Activated B cell treated with CpG ODN at 0.5 μM for 24 hours (primary cell): Measurements from ENCODE around the gene PCNX1. TPM values are rescaled to one million over a fixed set of nuclear protein-coding genes. Genes with fewer than 3 reads are reported as not detected.

Source experiments
- ATAC-seq: fragments of 200-7000 bp; cut with Tn5 transposase; one replicate; pipeline ENCODE4 v1.10.0; 2021; ENCODE audit warnings: low read depth, mild to moderate bottlenecking, moderate library complexity
- CTCF ChIA-PET: fragments of 350-600 bp; sonication (Branson Sonifier 250); formaldehyde crosslinking; loops from one replicate; lab custom pipeline; 2021; ENCODE audit warnings: antibody characterized with exemption; lab: Charles Lee
- POLR2A ChIA-PET: fragments of 350-600 bp; sonication (Branson Sonifier 250); formaldehyde crosslinking; loops from one replicate; lab custom pipeline; 2021; ENCODE audit warnings: antibody characterized with exemption; lab: Charles Lee
- DNase-seq: peaks from one replicate; pipeline ENCODE4 v3.0.0; 2022
- H3K27ac Mint-ChIP-seq: one replicate; pipeline ENCODE4 v1.8.0; 2020; ENCODE audit warnings: mixed read lengths
- H3K27me3 Mint-ChIP-seq: one replicate; pipeline ENCODE4 v1.8.0; 2021; ENCODE audit warnings: mixed read lengths
- H3K36me3 Mint-ChIP-seq: one replicate; pipeline ENCODE4 v1.8.0; 2021; ENCODE audit warnings: low read depth, mixed read lengths
- H3K4me1 Mint-ChIP-seq: one replicate; pipeline ENCODE4 v1.8.0; 2021; ENCODE audit warnings: mixed read lengths
- H3K4me3 Mint-ChIP-seq: one replicate; pipeline ENCODE4 v1.8.0; 2020; ENCODE audit warnings: mild to moderate bottlenecking, mixed read lengths
- H3K9me3 Mint-ChIP-seq: one replicate; pipeline ENCODE4 v1.8.0; 2020; ENCODE audit warnings: mixed read lengths
- CTCF ChIP-seq: fragments of 200-600 bp; IDR thresholded peaks from one replicate; pipeline ENCODE4 v1.8.0; 2022; ENCODE audit warnings: antibody characterized with exemption, mild to moderate bottlenecking
- intact Hi-C: fragments of 100-400 bp; cut with micrococcal nuclease; formaldehyde crosslinking; loops from one replicate; pipeline ENCODE4 v1.15.1; 2024
- total RNA-seq: library from RNA; stranded (reverse); gene quantifications from 2 replicates; pipeline ENCODE4 v1.2.3, GENCODE V29; 2022

Gene PCNX1
- total RNA-seq, 1 donor from 2014 or later: 64.7 TPM

GRCh38 chr14:70915415-70915814 lies 8.2 kb downstream of the PCNX1 start:
- Mint-ChIP-seq H3K4me1 (peaks cover 55% of the 10 kb centered on the region), H3K27me3 (no peaks in the 10 kb centered on the region), H3K4me3 (no peak overlapping the region), H3K9me3 (no peaks in the 10 kb centered on the region), H3K27ac (no peak overlapping the region), H3K36me3 (peaks cover 18% of the 10 kb centered on the region)
- intact Hi-C loops: no loop called here
- no peak for TF ChIP-seq CTCF
- POLR2A ChIA-PET: no interaction called here
- no peak for ATAC-seq
- CTCF ChIA-PET: interaction anchor here (1.0 kb wide), 1 partner anchor 8 kb away, joined by 4 read pairs; the partner anchor contains the start of gene PCNX1
- no peak for DNase-seq

DNA sequence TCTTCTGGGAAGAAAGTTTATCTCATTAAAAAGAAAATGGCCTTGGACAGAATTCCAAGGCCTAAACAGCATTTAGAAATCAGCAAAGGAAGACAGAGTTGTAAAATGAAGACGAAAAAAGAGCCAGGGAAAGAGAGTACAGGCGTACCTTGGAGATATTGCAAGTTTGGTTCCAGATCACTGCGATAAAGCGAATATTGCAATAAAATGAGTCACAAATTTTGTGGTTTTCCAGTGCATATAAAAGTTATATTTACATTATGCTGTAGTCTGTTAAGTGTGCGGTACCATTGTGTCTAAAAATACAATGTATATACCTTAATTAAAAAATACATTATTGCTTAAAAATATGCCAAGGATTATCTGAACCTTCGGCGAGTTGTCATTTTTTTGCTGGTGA lies 9.0 kb downstream of the PCNX1 start:
- DNase-seq: no peak
- POLR2A ChIA-PET: no interaction called here
- no peak for TF ChIP-seq CTCF
- H3K27me3 Mint-ChIP-seq: no peaks in the 10 kb centered on the region
- ATAC-seq: no peak
- intact Hi-C loops: no loop called here
- CTCF ChIA-PET: no interaction called here
- H3K36me3 Mint-ChIP-seq: peaks cover 17% of the 10 kb centered on the region
- H3K4me1 Mint-ChIP-seq: peaks cover 57% of the 10 kb centered on the region
- H3K9me3 Mint-ChIP-seq: no peaks in the 10 kb centered on the region
- H3K27ac Mint-ChIP-seq: no peak overlapping the region
- H3K4me3 Mint-ChIP-seq: no peak overlapping the region

DNA sequence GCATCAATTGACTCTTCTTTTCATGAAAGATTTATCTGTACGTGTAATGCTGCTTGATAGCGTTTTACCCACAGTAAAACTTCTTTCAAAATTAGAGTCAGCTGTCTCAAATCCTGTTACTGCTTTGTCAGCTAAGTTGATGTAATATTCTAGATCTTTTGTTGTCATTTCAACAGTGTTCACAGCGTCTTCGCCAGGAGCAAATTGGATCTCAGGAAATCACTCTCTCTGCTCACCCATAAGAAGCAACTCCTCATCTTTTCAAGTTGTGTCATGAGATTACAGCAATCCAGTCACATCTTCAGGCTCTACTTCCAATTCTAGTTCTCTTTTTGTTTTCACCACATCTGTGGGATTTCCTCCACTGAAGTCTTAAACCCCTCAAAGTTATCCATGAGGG lies 9.5 kb downstream of the PCNX1 start:
- intact Hi-C loops: no loop called here
- peaks cover 60% of the 10 kb centered on the region for H3K4me1 Mint-ChIP-seq
- no peaks in the 10 kb centered on the region for H3K27me3 Mint-ChIP-seq
- no peak overlapping the region for H3K27ac Mint-ChIP-seq
- TF ChIP-seq CTCF: no peak
- DNase-seq: no peak
- H3K4me3 Mint-ChIP-seq: no peak overlapping the region
- ATAC-seq: no peak
- no peaks in the 10 kb centered on the region for H3K9me3 Mint-ChIP-seq
- peaks cover 16% of the 10 kb centered on the region for H3K36me3 Mint-ChIP-seq
- ChIA-PET CTCF (interaction anchor here (1.5 kb wide), 1 partner anchor 10 kb away, joined by 6 read pairs; the partner anchor contains the start of gene PCNX1), POLR2A (no interaction called here)

GRCh38 chr14:70917633-70918032 lies 10.4 kb downstream of the PCNX1 start:
- no peak for TF ChIP-seq CTCF
- POLR2A ChIA-PET: no interaction called here
- CTCF ChIA-PET: interaction anchor here (1.5 kb wide), 1 partner anchor 10 kb away, joined by 6 read pairs; the partner anchor contains the start of gene PCNX1
- peaks cover 63% of the 10 kb centered on the region for H3K4me1 Mint-ChIP-seq
- no peaks in the 10 kb centered on the region for H3K27me3 Mint-ChIP-seq
- DNase-seq (no peak), ATAC-seq (no peak)
- H3K4me3 Mint-ChIP-seq: no peak overlapping the region
- intact Hi-C loops: no loop called here
- H3K36me3 Mint-ChIP-seq: peaks cover 16% of the 10 kb centered on the region
- no peaks in the 10 kb centered on the region for H3K9me3 Mint-ChIP-seq
- H3K27ac Mint-ChIP-seq: peak overlapping the region; percentile 11

GRCh38 chr14:70919774-70920173 lies 12.5 kb downstream of the PCNX1 start:
- CTCF ChIA-PET: interaction anchor here (1.9 kb wide), 1 partner anchor 12 kb away, joined by 4 read pairs; the partner anchor contains the start of gene PCNX1

More at GRCh38 chr14:70919774-70920173, 12.5 kb downstream of the PCNX1 start:
- intact Hi-C loops: loop anchor here (2.0 to 5.0 kb wide), 2 partner anchors 15 to 38 kb away; no protein-coding TSS in a partner anchor
- Mint-ChIP-seq H3K4me3 (peak overlapping the region; percentile 35), H3K27ac (no peak overlapping the region), H3K36me3 (peaks cover 16% of the 10 kb centered on the region), H3K9me3 (no peaks in the 10 kb centered on the region), H3K4me1 (peaks cover 73% of the 10 kb centered on the region), H3K27me3 (no peaks in the 10 kb centered on the region)
- no peak for TF ChIP-seq CTCF
- DNase-seq: no peak
- POLR2A ChIA-PET: no interaction called here
- ATAC-seq: no peak
